Effector CD4-positive, alpha-beta T cell (primary cell): Measurements from ENCODE around the gene ENDOU. TPM values are rescaled to one million over a fixed set of nuclear protein-coding genes. Genes with fewer than 3 reads are reported as not detected.

Experiments used
- DNase-seq: peaks from one replicate; pipeline ENCODE4 v3.0.0-alpha.2; 2020
- total RNA-seq: gene quantifications from one replicate; lab custom pipeline; 2026; lab: John Stamatoyannopoulos, UW

Gene ENDOU, protein sequence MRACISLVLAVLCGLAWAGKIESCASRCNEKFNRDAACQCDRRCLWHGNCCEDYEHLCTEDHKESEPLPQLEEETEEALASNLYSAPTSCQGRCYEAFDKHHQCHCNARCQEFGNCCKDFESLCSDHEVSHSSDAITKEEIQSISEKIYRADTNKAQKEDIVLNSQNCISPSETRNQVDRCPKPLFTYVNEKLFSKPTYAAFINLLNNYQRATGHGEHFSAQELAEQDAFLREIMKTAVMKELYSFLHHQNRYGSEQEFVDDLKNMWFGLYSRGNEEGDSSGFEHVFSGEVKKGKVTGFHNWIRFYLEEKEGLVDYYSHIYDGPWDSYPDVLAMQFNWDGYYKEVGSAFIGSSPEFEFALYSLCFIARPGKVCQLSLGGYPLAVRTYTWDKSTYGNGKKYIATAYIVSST
- not detected for total RNA-seq

DNA sequence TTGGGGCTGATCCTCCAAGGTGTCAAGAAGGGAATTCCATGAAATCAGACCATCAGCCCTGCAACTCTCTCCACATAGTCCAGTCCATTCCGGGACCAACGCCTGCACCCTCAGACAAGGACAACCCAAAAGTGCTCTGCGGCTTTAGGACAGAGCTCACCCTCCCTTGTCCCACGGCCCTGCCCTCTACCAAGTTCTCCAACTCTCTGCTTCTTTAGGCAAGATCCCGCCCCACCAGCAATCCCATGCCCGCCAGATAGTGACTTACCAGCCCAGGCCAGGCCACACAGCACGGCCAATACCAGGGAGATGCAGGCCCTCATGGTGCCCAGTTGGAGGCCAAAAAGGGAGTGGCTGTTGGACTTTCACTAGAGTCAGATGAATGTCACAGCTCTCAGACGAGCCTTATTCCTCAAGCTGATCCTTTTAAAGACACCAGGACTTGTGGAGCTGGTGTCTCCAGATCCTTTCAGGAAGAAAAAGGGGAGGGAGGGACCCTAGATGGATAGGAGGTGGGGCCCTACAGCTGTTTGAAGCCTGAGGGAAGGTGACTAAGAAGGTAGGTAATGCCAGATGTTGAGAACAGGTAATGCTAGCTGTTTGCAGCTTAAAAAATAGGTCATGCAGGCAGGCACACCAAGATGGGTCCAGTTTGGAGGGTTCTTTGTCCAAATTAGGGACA, at the start of gene ENDOU:
ENDOU (minus strand) TSS at position 400 of the 682 bp plus-strand sequence; CDS start at position 323, 77 bp downstream.
- DNase-seq = no peak

GRCh38 chr12:47774663-47775062, 49.4 kb upstream of the ENDOU start:
- no peak for DNase-seq

GRCh38 chr12:47773858-47774580, 48.7 kb upstream of the ENDOU start:
- DNase-seq = no peak

GRCh38 chr12:47773062-47773857, 48.0 kb upstream of the ENDOU start, which contains the start of gene SLC48A1:
Gene SLC48A1, plus strand, starts transcription at chr12:47773238. Its CDS starts 67 bp downstream, at chr12:47773305.
- peak; percentile 63 for DNase-seq

- DNase-seq = no peak
Measured at GRCh38 chr12:47772738-47773061, 47.4 kb upstream of the ENDOU start.

GRCh38 chr12:47772094-47772660, 46.9 kb upstream of the ENDOU start:
- DNase-seq = no peak

DNA sequence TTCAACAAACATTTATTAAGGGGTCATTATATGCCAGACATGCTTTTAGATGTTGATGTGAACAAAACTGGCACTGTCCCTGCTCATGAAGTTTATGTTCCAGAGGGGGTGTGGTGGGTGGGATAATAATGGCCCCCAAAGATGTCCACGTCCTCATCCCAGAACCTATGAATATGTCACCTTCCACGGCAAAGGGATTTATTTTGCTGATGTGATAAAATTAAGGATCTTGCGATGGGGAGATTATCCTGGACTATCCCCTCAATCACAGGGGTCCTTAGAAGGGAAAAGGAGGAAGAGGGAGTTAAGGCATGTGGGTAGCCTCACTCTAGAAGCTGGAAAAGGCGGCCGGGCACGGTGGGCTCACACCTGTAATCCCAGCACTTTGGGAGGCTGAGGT, 46.0 kb upstream of the ENDOU start:
- no peak for DNase-seq

DNA sequence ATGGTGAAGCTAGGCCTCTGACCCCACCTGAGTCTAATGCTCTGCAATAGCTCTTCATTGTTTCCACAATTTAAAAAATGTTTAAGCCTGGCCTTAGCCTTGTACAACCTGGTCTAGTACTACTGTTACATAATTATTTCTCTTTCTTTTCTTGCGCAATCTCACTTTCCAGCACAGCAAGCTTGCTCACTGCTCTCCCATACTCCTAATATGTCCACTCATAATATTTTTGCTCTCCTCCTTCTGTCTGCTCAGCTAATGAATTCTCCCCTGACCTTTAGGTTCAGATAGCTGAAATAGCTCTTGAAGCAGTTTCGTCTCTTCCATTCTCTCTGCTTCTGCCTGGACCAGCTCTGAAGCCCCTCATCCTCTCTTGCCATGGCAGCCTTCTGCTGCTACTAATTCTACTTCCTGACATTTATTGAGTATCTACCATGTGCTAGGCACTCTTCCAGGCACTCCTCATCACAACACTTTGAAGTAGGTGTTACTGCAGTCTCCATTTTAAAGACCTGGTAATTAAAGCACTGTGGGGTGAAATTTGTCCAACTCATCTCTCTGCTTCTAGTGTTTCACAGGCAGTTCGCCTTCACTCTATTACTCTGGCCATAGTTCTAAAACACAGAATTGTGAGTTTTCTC, 44.9 kb upstream of the ENDOU start:
- DNase-seq = no peak

- DNase-seq = no peak
Measured at GRCh38 chr12:47769234-47770085, 44.2 kb upstream of the ENDOU start.

DNA sequence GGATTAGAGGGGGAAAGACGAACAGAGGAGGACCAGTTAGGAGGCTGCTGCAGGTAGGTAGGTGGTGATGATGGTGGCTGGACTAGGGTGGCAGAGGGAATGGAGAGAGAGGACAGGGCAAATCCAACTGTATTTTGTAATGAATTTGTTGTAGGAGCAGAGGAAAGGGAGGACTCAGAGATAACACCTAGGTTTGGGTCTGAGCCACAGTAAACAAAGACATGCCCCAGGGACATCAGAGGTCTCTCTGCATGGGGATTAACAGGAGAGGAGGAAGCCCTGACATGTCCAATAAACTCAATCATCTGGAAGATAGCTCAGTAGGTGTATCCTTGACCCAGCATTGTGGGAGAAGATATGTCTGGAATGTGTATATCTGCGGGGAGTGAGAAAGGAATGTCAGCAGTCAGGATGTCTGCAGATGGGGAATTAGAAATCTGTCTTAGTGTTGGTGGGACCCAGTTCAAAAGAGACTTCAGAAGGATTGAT, 43.1 kb upstream of the ENDOU start:
- DNase-seq = no peak

- DNase-seq = peak; percentile 54
Measured at GRCh38 chr12:47767216-47767724, 42.0 kb upstream of the ENDOU start.

GRCh38 chr12:47766502-47767215, 41.4 kb upstream of the ENDOU start:
- DNase-seq = no peak

DNA sequence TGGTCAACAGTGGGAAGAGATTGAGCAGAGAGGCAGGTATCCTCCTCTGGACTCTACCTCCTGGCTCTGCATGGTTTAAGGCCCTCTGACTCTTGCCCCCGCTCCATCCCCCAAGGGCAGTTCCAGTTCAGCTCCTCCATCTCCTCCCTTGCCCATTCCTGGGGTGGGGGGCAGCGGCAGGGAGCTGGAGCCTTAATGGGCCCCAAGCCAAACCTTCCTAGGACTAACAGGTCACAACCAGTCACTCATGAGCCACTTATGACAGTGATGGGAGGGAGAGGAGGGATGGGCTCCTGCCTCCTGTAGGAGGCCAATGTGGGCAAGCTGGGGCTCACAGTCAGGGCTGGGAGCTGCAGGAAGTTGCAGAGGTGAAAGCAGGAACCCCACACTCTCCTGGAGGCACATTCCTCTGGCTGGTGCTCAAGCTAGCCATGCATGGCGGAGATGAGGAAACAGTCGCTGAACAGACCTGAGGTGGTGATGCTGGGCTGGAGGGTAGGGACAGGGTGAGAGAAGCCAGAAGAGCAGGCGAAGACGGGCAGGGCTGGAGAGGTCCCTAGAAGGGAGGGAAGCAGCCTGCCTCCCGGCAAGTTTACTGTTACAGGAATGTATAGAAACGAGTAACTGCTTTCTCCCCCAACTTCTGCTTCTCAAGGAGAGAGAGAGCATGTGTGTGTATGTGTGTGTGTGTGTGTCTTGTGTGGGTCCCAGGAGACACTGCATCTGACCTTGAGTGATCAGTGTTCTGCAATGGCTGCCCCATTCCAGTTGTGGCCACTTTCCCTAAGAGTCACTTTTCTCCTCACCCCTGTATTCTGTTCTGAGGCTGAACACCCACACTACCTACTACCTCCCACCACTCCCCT, 38.4 kb upstream of the ENDOU start:
- DNase-seq = no peak

GRCh38 chr12:47762850-47763465, 37.7 kb upstream of the ENDOU start:
- DNase-seq = no peak

GRCh38 chr12:47758834-47759690, 33.8 kb upstream of the ENDOU start, which contains the start of gene RAPGEF3:
Gene RAPGEF3, minus strand, starts transcription at chr12:47758880. Its CDS starts 324 bp downstream, at chr12:47758556.
- DNase-seq = peak; percentile 62

DNA sequence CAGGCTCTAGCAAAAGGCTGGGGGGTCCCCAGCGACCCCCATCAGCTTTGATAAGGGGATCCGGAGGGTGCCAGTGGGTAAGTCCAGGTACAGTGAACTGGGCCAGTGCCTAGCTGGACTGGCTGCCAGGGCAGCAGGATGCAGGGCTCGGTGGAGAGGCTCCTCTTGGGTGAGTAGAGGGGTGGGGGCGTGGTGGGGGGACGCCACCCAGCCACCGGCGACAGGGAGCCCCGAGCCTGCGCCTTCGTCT, 33.2 kb upstream of the ENDOU start:
- DNase-seq = no peak

DNA sequence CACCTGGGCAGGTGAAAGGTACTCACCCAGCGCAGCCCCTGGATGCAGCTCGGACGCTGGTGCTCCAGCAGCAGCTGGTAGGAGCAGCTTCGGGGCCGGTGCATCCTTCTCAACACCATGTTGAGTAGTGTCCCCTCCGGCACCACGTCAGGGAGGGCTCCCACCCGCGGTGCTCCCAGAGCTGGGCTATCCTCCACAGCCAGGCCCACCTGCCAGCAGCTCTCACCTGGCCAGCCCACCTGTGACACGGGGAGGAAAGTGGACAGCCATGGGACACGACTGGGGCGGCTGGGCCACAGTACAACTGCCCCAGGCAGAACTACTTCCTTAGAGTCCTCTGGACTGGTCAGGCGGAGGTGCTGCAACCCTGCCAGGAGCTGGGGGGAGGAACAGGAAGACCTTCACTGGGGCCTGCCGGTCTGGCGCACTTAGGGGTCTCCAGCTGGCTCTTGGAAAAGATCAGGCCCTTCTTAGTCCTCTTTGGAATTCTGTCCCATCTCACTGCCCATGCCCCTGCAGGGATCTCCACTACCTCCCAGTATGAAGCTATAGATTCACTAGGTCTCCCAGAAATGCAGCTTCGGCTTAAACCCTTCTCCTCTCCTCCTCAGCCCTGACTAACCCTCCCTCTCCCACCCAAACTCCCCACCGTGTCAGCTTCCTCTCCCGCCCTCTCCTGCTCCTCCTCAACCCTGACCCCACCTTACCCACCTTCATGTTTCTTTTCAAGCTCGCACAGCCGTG, 32.7 kb upstream of the ENDOU start:
- no peak for DNase-seq
